Liver (tissue), 2 donors: Measurements from ENCODE around the gene GFRA1.

Source experiments
- MAX ChIP-seq: IDR thresholded peaks from 2 replicates; pipeline ENCODE4 v1.6.1; 2016; ENCODE audit warnings: antibody characterized with exemption
- REST ChIP-seq: IDR thresholded peaks from 2 replicates; pipeline ENCODE4 v1.6.1; 2016; ENCODE audit warnings: antibody characterized with exemption, mild to moderate bottlenecking
- TF ChIP-seq, protein P1 (sequence below): fragments of 150-350 bp; IDR thresholded peaks from 2 replicates; pipeline ENCODE4 v1.5.1; 2017; ENCODE audit warnings: improper control_type of control experiment, low read depth, low read length; ENCODE audit not compliant: missing input control
- donor health status: healthy.

- TF ChIP-seq MAX (no peak), REST (no peak)
- TF ChIP-seq, protein P1, sequence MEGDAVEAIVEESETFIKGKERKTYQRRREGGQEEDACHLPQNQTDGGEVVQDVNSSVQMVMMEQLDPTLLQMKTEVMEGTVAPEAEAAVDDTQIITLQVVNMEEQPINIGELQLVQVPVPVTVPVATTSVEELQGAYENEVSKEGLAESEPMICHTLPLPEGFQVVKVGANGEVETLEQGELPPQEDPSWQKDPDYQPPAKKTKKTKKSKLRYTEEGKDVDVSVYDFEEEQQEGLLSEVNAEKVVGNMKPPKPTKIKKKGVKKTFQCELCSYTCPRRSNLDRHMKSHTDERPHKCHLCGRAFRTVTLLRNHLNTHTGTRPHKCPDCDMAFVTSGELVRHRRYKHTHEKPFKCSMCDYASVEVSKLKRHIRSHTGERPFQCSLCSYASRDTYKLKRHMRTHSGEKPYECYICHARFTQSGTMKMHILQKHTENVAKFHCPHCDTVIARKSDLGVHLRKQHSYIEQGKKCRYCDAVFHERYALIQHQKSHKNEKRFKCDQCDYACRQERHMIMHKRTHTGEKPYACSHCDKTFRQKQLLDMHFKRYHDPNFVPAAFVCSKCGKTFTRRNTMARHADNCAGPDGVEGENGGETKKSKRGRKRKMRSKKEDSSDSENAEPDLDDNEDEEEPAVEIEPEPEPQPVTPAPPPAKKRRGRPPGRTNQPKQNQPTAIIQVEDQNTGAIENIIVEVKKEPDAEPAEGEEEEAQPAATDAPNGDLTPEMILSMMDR = no peak
Measured at GRCh38 chr10:116260599-116260998, 12.4 kb downstream of the GFRA1 start.
